Omental fat pad (tissue), 4 donors: ENCODE measurements around the gene FUT9. TPM values are rescaled to one million over a fixed set of nuclear protein-coding genes. Genes with fewer than 3 reads are reported as not detected.

Source experiments
- ATAC-seq: fragments of 150-250 bp; one replicate; pipeline ENCODE4 v1.9.1; 2016; ENCODE audit warnings: mild to moderate bottlenecking, moderate library complexity; ENCODE audit not compliant: low FRiP score
- DNase-seq: peaks from one replicate; pipeline ENCODE4 v3.0.0-alpha.2; 2019; ENCODE audit warnings: low spot score
- total RNA-seq, 4 donors: library from RNA; depleted of rRNA; stranded (reverse); fragments of >200 nt; gene quantifications; one replicate each; pipeline ENCODE4 v1.1.0, GENCODE V29; 2016
- TF ChIP-seq, protein P1 (sequence below), 3 donors: fragments of 450-650 bp; IDR thresholded peaks; one replicate each; pipeline ENCODE4 v1.5.1; 2016 to 2017; ENCODE audit warnings: antibody characterized with exemption in 3 of 3, mild to moderate bottlenecking in 3 of 3, moderate library complexity in 2 of 3

FUT9 gene
- not detected for total RNA-seq

- DNase-seq (no peak), ATAC-seq (no peak)
- TF ChIP-seq, protein P1, sequence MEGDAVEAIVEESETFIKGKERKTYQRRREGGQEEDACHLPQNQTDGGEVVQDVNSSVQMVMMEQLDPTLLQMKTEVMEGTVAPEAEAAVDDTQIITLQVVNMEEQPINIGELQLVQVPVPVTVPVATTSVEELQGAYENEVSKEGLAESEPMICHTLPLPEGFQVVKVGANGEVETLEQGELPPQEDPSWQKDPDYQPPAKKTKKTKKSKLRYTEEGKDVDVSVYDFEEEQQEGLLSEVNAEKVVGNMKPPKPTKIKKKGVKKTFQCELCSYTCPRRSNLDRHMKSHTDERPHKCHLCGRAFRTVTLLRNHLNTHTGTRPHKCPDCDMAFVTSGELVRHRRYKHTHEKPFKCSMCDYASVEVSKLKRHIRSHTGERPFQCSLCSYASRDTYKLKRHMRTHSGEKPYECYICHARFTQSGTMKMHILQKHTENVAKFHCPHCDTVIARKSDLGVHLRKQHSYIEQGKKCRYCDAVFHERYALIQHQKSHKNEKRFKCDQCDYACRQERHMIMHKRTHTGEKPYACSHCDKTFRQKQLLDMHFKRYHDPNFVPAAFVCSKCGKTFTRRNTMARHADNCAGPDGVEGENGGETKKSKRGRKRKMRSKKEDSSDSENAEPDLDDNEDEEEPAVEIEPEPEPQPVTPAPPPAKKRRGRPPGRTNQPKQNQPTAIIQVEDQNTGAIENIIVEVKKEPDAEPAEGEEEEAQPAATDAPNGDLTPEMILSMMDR (IDR thresholded peaks at IDR 0.05): no peak
Measured at GRCh38 chr6:96015518-96016333, at the start of gene FUT9. TSS of gene FUT9 (plus strand) at chr6:96015974. CDS start at chr6:96203156, 187,182 bp downstream.

- no peak for DNase-seq
- ATAC-seq: no peak
- TF ChIP-seq, protein P1 (IDR thresholded peaks at IDR 0.05): no peak
Measured at GRCh38 chr6:95967594-95967993, 48.2 kb upstream of the FUT9 start.

DNA sequence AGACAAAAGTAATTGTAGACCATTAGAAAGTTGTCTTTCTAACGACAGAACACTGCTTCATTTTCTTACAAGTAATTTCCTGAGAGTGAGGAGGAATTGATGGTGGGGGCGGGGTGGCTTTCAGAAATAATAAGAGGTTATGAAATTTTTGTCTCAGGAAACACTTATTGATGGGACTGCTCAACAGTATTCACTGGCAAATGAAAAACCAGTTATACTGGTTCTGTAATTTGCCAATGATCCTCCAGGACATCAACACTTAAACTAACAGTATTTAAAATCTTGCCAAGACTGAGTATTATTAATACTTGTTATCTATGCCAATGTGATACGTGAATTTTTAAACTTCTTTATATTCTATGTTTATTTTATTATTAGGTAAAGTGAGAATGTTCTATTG, 41.8 kb upstream of the FUT9 start:
- DNase-seq: no peak
- no peak for ATAC-seq
- TF ChIP-seq, protein P1 (IDR thresholded peaks at IDR 0.05): no peak

DNA sequence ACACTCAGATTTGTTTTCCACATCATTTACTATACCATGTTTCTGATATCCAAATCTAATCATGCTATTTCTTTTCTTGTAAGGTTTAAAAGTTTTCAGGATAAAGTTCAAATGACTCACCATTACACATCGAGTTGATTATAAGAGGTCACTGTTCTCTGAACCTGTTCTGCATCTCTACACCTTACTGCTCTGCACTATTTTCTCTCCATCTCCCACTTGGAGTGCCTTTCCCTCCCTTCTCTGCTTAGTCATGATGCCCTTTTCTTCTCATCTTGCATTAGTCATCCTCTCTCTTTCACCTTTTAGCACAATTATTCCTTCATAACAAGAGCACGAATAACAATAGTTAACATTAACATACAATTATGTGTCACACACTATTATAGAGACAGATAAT, 37.5 kb upstream of the FUT9 start:
- ATAC-seq: no peak
- TF ChIP-seq, protein P1 (IDR thresholded peaks at IDR 0.05): no peak

DNA sequence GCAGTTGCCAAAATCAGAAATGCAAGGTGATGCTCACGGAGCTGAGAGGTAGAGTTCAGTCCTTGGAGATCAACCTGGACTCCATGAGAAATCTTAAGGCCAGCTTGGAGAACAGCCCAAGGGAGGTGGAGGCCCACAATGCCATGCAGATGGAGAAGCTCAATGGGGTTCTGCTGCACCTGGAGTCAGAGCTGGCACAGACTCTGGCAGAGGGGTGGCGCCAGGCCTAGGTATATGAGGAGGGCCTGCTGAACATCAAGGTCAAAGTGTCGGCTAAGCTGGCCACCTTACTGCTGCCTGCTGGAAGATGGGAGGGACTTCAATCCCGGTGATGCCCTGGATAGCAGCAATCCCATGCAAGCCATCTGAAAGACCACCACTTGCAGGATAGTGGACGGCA, 23.9 kb upstream of the FUT9 start:
- ATAC-seq: no peak
- no peak for DNase-seq
- TF ChIP-seq, protein P1 (IDR thresholded peaks at IDR 0.05): no peak

More for the DNA sequence above, 37.5 kb upstream of the FUT9 start:
- no peak for DNase-seq

GRCh38 chr6:95994151-95994550, 21.6 kb upstream of the FUT9 start:
- TF ChIP-seq, protein P1 (IDR thresholded peaks at IDR 0.05): no peak
- DNase-seq (no peak), ATAC-seq (no peak)

GRCh38 chr6:95998133-95998532, 17.6 kb upstream of the FUT9 start:
- no peak for ATAC-seq
- DNase-seq: no peak
- TF ChIP-seq, protein P1 (IDR thresholded peaks at IDR 0.05): no peak
